BLaER1 treated with 17β-estradiol and CSF1 and Interleukin-3, amounts not matched to agents 10 nM and 100 nM (cell line): ENCODE results near the gene WASF3.

Experiments used
- H3K27ac ChIP-seq, 11 experiments: shearing (Covaris generic); formaldehyde crosslinking; 2 replicates each; pipeline ENCODE4 v1.8.1; 2022
- H3K27me3 ChIP-seq, 11 experiments: shearing (Covaris generic); formaldehyde crosslinking; 2 replicates each; pipeline ENCODE4 v1.8.1; 2022
- H3K36me3 ChIP-seq, 11 experiments: shearing (Covaris generic); formaldehyde crosslinking; 2 replicates each; pipeline ENCODE4 v1.8.1; 2022
- H3K4me1 ChIP-seq, 10 experiments: shearing (Covaris generic); formaldehyde crosslinking; 2 replicates each; pipeline ENCODE4 v1.8.1; 2022
- H3K4me2 ChIP-seq, 11 experiments: shearing (Covaris generic); formaldehyde crosslinking; 2 replicates each; pipeline ENCODE4 v1.8.1; 2022
- H3K4me3 ChIP-seq, 10 experiments: shearing (Covaris generic); formaldehyde crosslinking; 2 replicates each; pipeline ENCODE4 v1.8.1; 2022
- H3K9ac ChIP-seq, 11 experiments: shearing (Covaris generic); formaldehyde crosslinking; 2 replicates each; pipeline ENCODE4 v1.8.1; 2022
- H3K9me3 ChIP-seq, 11 experiments: shearing (Covaris generic); formaldehyde crosslinking; replicated peaks in 1 of 11; 2 replicates each; pipeline ENCODE4 v1.8.1; 2022
- H4K20me1 ChIP-seq, 11 experiments: shearing (Covaris generic); formaldehyde crosslinking; 2 replicates each; pipeline ENCODE4 v1.8.1; 2022
- Cebpa-rat ChIP-seq, 11 experiments: shearing (Covaris generic); IDR thresholded peaks; 2 replicates each; pipeline ENCODE4 v1.8.1; 2022

Gene WASF3

GRCh38 chr13:26541041-26541440, 16.4 kb upstream of the WASF3 start:
- Histone ChIP-seq H3K4me1 (no peaks in the 10 kb centered on the region), H3K27ac (no peak overlapping the region), H3K4me3 (no peak overlapping the region)

GRCh38 chr13:26541678-26542568, 15.6 kb upstream of the WASF3 start:
- no peaks in the 10 kb centered on the region for H3K27me3 ChIP-seq
- no peak for TF ChIP-seq Cebpa-rat (IDR thresholded peaks at IDR 0.05)

More at GRCh38 chr13:26541041-26541440, 16.4 kb upstream of the WASF3 start:
- no peaks in the 10 kb centered on the region for H3K36me3 ChIP-seq
- TF ChIP-seq Cebpa-rat (IDR thresholded peaks at IDR 0.05) = no peak
- no peaks in the 10 kb centered on the region for H4K20me1 ChIP-seq
- no peak overlapping the region for H3K4me2 ChIP-seq
- H3K27me3 ChIP-seq = no peaks in the 10 kb centered on the region
- H3K9me3 ChIP-seq = no peaks in the 10 kb centered on the region
- H3K9ac ChIP-seq = no peak overlapping the region

GRCh38 chr13:26544707-26545106, 12.8 kb upstream of the WASF3 start:
- H3K27ac ChIP-seq = no peak overlapping the region
- TF ChIP-seq Cebpa-rat (IDR thresholded peaks at IDR 0.05) = no peak
- no peaks in the 10 kb centered on the region for H3K9me3 ChIP-seq
- H3K4me1 ChIP-seq = peaks cover 0 to 18% (median 12%) of the 10 kb centered on the region in 10 experiments; a peak in 13 of 20 replicates
- no peak overlapping the region for H3K4me2 ChIP-seq
- H4K20me1 ChIP-seq = no peaks in the 10 kb centered on the region
- no peak overlapping the region for H3K4me3 ChIP-seq
- no peaks in the 10 kb centered on the region for H3K36me3 ChIP-seq
- no peaks in the 10 kb centered on the region for H3K27me3 ChIP-seq
- no peak overlapping the region for H3K9ac ChIP-seq

More at GRCh38 chr13:26541678-26542568, 15.6 kb upstream of the WASF3 start:
- H3K27ac ChIP-seq = no peak overlapping the region
- H3K4me1 ChIP-seq = no peaks in the 10 kb centered on the region
- no peaks in the 10 kb centered on the region for H4K20me1 ChIP-seq
- no peaks in the 10 kb centered on the region for H3K36me3 ChIP-seq
- H3K9ac ChIP-seq = no peak overlapping the region
- H3K4me2 ChIP-seq = no peak overlapping the region
- H3K9me3 ChIP-seq = no peaks in the 10 kb centered on the region
- no peak overlapping the region for H3K4me3 ChIP-seq

GRCh38 chr13:26548205-26548765, 9.2 kb upstream of the WASF3 start:
- TF ChIP-seq Cebpa-rat (IDR thresholded peaks at IDR 0.05) = no peak
- H3K4me1 ChIP-seq = peaks cover 0 to 18% (median 12%) of the 10 kb centered on the region in 10 experiments; a peak in 13 of 20 replicates
- H3K27ac ChIP-seq = no peak overlapping the region
- no peak overlapping the region for H3K9ac ChIP-seq
- H3K4me2 ChIP-seq = peak overlapping the region in 8 of 11 experiments; percentile 12 to 49 (median 30); a peak in 15 of 22 replicates
- no peak overlapping the region for H3K4me3 ChIP-seq
- H3K36me3 ChIP-seq = no peaks in the 10 kb centered on the region
- no peaks in the 10 kb centered on the region for H4K20me1 ChIP-seq
- no peaks in the 10 kb centered on the region for H3K9me3 ChIP-seq
- H3K27me3 ChIP-seq = no peaks in the 10 kb centered on the region

GRCh38 chr13:26549713-26550112, 7.8 kb upstream of the WASF3 start:
- no peak overlapping the region for H3K9ac ChIP-seq
- no peaks in the 10 kb centered on the region for H4K20me1 ChIP-seq
- H3K9me3 ChIP-seq = 0 out of 22 replicates have a peak, but pooled peaks cover 0 to under 1% (median 0%) of the 10 kb centered on the region in 11 experiments
- H3K4me3 ChIP-seq = no peak overlapping the region
- peaks cover 0 to 18% (median 12%) of the 10 kb centered on the region in 10 experiments; a peak in 13 of 20 replicates for H3K4me1 ChIP-seq
- H3K4me2 ChIP-seq = no peak overlapping the region
- no peak overlapping the region for H3K27ac ChIP-seq
- no peaks in the 10 kb centered on the region for H3K27me3 ChIP-seq
- no peak for TF ChIP-seq Cebpa-rat (IDR thresholded peaks at IDR 0.05)
- no peaks in the 10 kb centered on the region for H3K36me3 ChIP-seq

- Histone ChIP-seq H3K27me3 (no peaks in the 10 kb centered on the region; a peak in 1 of 22 replicates), H3K9ac (no peak overlapping the region), H3K4me2 (no peak overlapping the region), H3K9me3 (peaks cover 0 to 9% (median 6%) of the 10 kb centered on the region in 11 experiments; a peak in 4 of 22 replicates), H3K4me1 (peaks cover 0 to 18% (median 12%) of the 10 kb centered on the region in 10 experiments; a peak in 13 of 20 replicates), H3K27ac (no peak overlapping the region), H3K36me3 (no peaks in the 10 kb centered on the region), H4K20me1 (no peaks in the 10 kb centered on the region), H3K4me3 (no peak overlapping the region)
- TF ChIP-seq Cebpa-rat (IDR thresholded peaks at IDR 0.05) = no peak
Measured at GRCh38 chr13:26551255-26551860, 6.1 kb upstream of the WASF3 start.

GRCh38 chr13:26555413-26555812, 2.1 kb upstream of the WASF3 start:
- Histone ChIP-seq H3K4me1 (peaks cover 0 to 5% (median 0%) of the 10 kb centered on the region in 10 experiments; a peak in 2 of 20 replicates), H3K9ac (no peak overlapping the region), H3K27me3 (peaks cover 14 to 25% (median 21%) of the 10 kb centered on the region in 11 experiments), H3K36me3 (no peaks in the 10 kb centered on the region), H3K4me2 (no peak overlapping the region), H4K20me1 (no peaks in the 10 kb centered on the region), H3K9me3 (peaks cover 0 to 19% (median 9%) of the 10 kb centered on the region in 11 experiments; a peak in 13 of 22 replicates), H3K27ac (no peak overlapping the region), H3K4me3 (no peak overlapping the region)
- TF ChIP-seq Cebpa-rat (IDR thresholded peaks at IDR 0.05) = no peak

GRCh38 chr13:26557051-26557392, 461 bp upstream of the WASF3 start:
- Histone ChIP-seq H3K27me3 (peaks cover 14 to 25% (median 21%) of the 10 kb centered on the region in 11 experiments), H3K4me2 (peak overlapping the region; percentile 59 to 89 (median 85)), H3K9ac (no peak overlapping the region), H3K4me3 (peak overlapping the region; percentile 58 to 75 (median 68); a peak in 17 of 20 replicates), H3K27ac (no peak overlapping the region), H3K36me3 (no peaks in the 10 kb centered on the region), H3K4me1 (peaks cover 0 to 5% (median 0%) of the 10 kb centered on the region in 10 experiments; a peak in 2 of 20 replicates), H3K9me3 (peaks cover 0 to 19% (median 9%) of the 10 kb centered on the region in 11 experiments; a peak in 13 of 22 replicates), H4K20me1 (no peaks in the 10 kb centered on the region)
- no peak for TF ChIP-seq Cebpa-rat (IDR thresholded peaks at IDR 0.05)
